ENCODE data around the gene DKK3.

DNA sequence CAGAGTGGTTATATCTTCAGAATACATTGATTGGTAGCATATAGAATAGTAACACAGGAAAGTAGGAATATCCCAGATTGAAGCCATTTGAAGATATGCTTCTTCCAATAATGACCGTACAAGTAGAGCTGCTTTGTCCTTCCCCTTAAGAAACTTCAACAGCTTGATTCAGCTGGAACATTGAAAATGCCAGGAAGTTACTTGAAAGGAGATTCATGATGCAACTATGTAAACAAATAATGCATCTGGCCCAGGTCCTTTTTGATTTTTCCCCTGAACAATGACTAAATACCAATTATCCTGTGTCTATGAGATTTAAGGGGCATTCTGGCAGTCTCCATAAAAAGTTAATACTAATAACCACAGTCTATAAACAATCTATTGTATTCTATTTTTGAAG is 3.0 kb downstream of the DKK3 start:
- no peak for TF ChIP-seq POLR2A (IDR thresholded peaks at IDR 0.05)
- TF ChIP-seq, protein P1, sequence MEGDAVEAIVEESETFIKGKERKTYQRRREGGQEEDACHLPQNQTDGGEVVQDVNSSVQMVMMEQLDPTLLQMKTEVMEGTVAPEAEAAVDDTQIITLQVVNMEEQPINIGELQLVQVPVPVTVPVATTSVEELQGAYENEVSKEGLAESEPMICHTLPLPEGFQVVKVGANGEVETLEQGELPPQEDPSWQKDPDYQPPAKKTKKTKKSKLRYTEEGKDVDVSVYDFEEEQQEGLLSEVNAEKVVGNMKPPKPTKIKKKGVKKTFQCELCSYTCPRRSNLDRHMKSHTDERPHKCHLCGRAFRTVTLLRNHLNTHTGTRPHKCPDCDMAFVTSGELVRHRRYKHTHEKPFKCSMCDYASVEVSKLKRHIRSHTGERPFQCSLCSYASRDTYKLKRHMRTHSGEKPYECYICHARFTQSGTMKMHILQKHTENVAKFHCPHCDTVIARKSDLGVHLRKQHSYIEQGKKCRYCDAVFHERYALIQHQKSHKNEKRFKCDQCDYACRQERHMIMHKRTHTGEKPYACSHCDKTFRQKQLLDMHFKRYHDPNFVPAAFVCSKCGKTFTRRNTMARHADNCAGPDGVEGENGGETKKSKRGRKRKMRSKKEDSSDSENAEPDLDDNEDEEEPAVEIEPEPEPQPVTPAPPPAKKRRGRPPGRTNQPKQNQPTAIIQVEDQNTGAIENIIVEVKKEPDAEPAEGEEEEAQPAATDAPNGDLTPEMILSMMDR (IDR thresholded peaks at IDR 0.05): no peak

All from right lobe of liver (tissue), 4 donors.